ENCODE data around the gene STK10. TPM values are rescaled to one million over a fixed set of nuclear protein-coding genes. Genes with fewer than 3 reads are reported as not detected.

Gene STK10
- polyA plus RNA-seq, 1 donor (not counting 4 experiments of a cell fraction or from before 2014, with no cell fraction given): 19.8 TPM

DNA sequence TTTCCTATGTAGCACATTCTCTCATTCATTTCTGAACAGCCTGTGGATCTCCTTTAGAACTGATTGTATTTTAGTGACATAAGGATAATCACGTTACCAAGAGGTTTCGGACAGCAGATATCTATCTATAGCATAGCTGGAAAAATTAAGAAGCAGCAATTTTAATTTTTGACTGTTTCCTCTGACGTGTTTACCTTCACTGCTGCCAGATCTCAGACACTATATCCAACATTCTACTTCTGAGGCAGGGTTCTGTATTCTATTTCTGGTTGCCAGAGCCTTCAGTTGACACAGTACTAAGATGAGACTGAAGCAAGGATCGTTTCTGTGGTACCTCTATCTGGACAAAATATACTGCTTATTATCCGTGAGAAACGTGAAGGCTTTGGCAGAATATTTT, 5.8 kb upstream of the STK10 start, which contains the start of gene EFCAB9:
Gene EFCAB9, plus strand, starts transcription at position 301 of the 400 bp plus-strand sequence. Its CDS starts 1 bp downstream, at position 302.
- Histone ChIP-seq H2AFZ (ENCODE audit: control insufficient read depth, low read length) (no peak within 1 kb of the TSS), H3K79me2 (ENCODE audit: control insufficient read depth, insufficient read depth, low read length) (no peaks in the 10 kb centered on the region), H3K36me3 (ENCODE audit: control insufficient read depth in 2 of 2, extremely low read depth in 1 of 2, insufficient read depth in 2 of 2, low read length in 2 of 2) (no peaks in the 10 kb centered on the region), H3K9ac (ENCODE audit: control insufficient read depth, extremely low read depth, insufficient read depth, low read length) (no peak within 1 kb of the TSS), H3K9me1 (ENCODE audit: control insufficient read depth, extremely low read depth, insufficient read depth, low read length) (no peaks in the 10 kb centered on the region), H3K4me3 (ENCODE audit: control insufficient read depth in 2 of 3, extremely low read depth in 1 of 3, insufficient read depth in 2 of 3, low read depth in 1 of 3, low read length in 3 of 3) (no peak within 1 kb of the TSS), H4K20me1 (ENCODE audit: control insufficient read depth, extremely low read depth, insufficient read depth, low read length) (no peaks in the 10 kb centered on the region), H3K4me1 (ENCODE audit: control insufficient read depth, extremely low read depth, insufficient read depth, low read length) (no peaks in the 10 kb centered on the region), H3K27me3 (ENCODE audit: control insufficient read depth, extremely low read depth, insufficient read depth, low read length) (no peaks in the 10 kb centered on the region), H3K27ac (ENCODE audit: control insufficient read depth, insufficient read depth, low read length) (no peak within 1 kb of the TSS), H3K4me2 (ENCODE audit: control insufficient read depth, extremely low read depth, insufficient read depth, low read depth, low read length) (no peak within 1 kb of the TSS), H3K9me3 (ENCODE audit: control insufficient read depth, low read depth, low read length) (no peaks in the 10 kb centered on the region)
- DNase-seq (ENCODE audit: low read depth, low spot score) (no peak), FAIRE-seq (no peak)
- TF ChIP-seq EZH2 (IDR thresholded peaks at IDR 0.05; ENCODE audit: low read length): no peak
- TF ChIP-seq, protein P1, sequence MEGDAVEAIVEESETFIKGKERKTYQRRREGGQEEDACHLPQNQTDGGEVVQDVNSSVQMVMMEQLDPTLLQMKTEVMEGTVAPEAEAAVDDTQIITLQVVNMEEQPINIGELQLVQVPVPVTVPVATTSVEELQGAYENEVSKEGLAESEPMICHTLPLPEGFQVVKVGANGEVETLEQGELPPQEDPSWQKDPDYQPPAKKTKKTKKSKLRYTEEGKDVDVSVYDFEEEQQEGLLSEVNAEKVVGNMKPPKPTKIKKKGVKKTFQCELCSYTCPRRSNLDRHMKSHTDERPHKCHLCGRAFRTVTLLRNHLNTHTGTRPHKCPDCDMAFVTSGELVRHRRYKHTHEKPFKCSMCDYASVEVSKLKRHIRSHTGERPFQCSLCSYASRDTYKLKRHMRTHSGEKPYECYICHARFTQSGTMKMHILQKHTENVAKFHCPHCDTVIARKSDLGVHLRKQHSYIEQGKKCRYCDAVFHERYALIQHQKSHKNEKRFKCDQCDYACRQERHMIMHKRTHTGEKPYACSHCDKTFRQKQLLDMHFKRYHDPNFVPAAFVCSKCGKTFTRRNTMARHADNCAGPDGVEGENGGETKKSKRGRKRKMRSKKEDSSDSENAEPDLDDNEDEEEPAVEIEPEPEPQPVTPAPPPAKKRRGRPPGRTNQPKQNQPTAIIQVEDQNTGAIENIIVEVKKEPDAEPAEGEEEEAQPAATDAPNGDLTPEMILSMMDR (optimal IDR thresholded peaks at IDR 0.05 in 1 of 3, IDR thresholded peaks at IDR 0.05 in 1 of 3, conservative IDR thresholded peaks at IDR 0.05 in 1 of 3; ENCODE audit: extremely low read depth in 1 of 3, insufficient read depth in 2 of 3, low read length in 3 of 3): no peak
- dilution Hi-C loops (cut with MboI; ENCODE audit: extremely low pct_ligation_motif_present, low sequenced_read_pairs): no loop called here

DNA sequence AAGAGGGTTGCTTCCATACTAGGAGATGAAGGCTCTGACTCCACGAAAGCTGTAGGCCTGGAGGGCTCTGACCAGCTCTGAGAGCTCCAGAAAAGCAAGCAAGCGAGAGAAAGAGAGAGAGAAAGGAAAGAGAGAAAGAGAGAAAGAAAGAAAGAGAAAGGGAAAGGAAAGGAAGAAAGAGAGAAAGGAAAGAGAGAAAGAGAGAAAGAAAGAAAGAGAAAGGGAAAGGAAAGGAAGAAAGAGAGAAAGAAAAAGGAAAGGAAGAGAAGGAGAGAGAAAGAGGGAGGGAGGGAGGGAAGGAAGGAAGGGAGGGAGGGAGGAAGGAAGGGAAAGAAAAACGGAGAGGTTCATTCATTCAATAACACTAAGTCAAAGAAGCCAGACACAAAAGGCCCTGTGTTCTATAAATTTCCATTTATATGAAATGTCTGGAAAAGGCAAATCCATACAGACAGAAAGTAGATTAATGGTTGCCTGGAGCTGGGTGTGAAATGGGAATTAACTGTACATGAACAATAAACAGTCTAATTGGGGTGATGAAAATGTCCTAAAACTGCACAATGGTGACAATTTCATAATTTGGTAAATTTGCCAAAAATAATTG, 1.8 kb upstream of the STK10 start:
- no peak overlapping the region for H2AFZ ChIP-seq (ENCODE audit: control insufficient read depth, low read length)
- no peak overlapping the region for H3K4me2 ChIP-seq (ENCODE audit: control insufficient read depth, extremely low read depth, insufficient read depth, low read depth, low read length)
- no peaks in the 10 kb centered on the region for H3K27me3 ChIP-seq (ENCODE audit: control insufficient read depth, extremely low read depth, insufficient read depth, low read length)
- H3K79me2 ChIP-seq (ENCODE audit: control insufficient read depth, insufficient read depth, low read length): peaks cover 19% of the 10 kb centered on the region
- H3K9me1 ChIP-seq (ENCODE audit: control insufficient read depth, extremely low read depth, insufficient read depth, low read length): peaks cover 2% of the 10 kb centered on the region
- dilution Hi-C loops (cut with MboI; ENCODE audit: extremely low pct_ligation_motif_present, low sequenced_read_pairs): no loop called here
- H3K36me3 ChIP-seq (ENCODE audit: control insufficient read depth in 2 of 2, extremely low read depth in 1 of 2, insufficient read depth in 2 of 2, low read length in 2 of 2): no peaks in the 10 kb centered on the region
- FAIRE-seq (no peak), DNase-seq (ENCODE audit: low read depth, low spot score) (no peak)
- no peak overlapping the region for H3K4me3 ChIP-seq (ENCODE audit: control insufficient read depth in 2 of 3, extremely low read depth in 1 of 3, insufficient read depth in 2 of 3, low read depth in 1 of 3, low read length in 3 of 3)
- TF ChIP-seq, protein P1 (optimal IDR thresholded peaks at IDR 0.05 in 1 of 3, IDR thresholded peaks at IDR 0.05 in 1 of 3, conservative IDR thresholded peaks at IDR 0.05 in 1 of 3; ENCODE audit: extremely low read depth in 1 of 3, insufficient read depth in 2 of 3, low read length in 3 of 3): no peak
- no peak for TF ChIP-seq EZH2 (IDR thresholded peaks at IDR 0.05; ENCODE audit: low read length)
- H3K4me1 ChIP-seq (ENCODE audit: control insufficient read depth, extremely low read depth, insufficient read depth, low read length): peaks cover 17% of the 10 kb centered on the region
- H3K9ac ChIP-seq (ENCODE audit: control insufficient read depth, extremely low read depth, insufficient read depth, low read length): no peak overlapping the region
- no peaks in the 10 kb centered on the region for H4K20me1 ChIP-seq (ENCODE audit: control insufficient read depth, extremely low read depth, insufficient read depth, low read length)
- no peak overlapping the region for H3K27ac ChIP-seq (ENCODE audit: control insufficient read depth, insufficient read depth, low read length)
- no peaks in the 10 kb centered on the region for H3K9me3 ChIP-seq (ENCODE audit: control insufficient read depth, low read depth, low read length)
